Central memory CD8-positive, alpha-beta T cell (primary cell): ENCODE results near the gene SEC61G.

Experiments used
- ATAC-seq: fragments of 150-1000 bp; cut with Tn5 transposase; replicated peaks from 2 replicates; pipeline ENCODE4 v1.10.0; 2022; ENCODE audit warnings: mild to moderate bottlenecking, moderate FRiP score, moderate number of reproducible peaks; ENCODE audit not compliant: poor library complexity, severe bottlenecking; ENCODE audit errors: extremely low read depth
- DNase-seq, 2 donors: peaks; one replicate each; pipeline ENCODE4 v3.0.0; 2021; ENCODE audit warnings: low spot score in 2 of 2
- H3K27ac Mint-ChIP-seq: one replicate; pipeline ENCODE4 v1.8.0; 2022; ENCODE audit warnings: low read depth, mild to moderate bottlenecking, moderate library complexity, mixed read lengths
- H3K27me3 Mint-ChIP-seq: one replicate; pipeline ENCODE4 v1.8.0; 2022; ENCODE audit warnings: mixed read lengths
- H3K36me3 Mint-ChIP-seq: one replicate; pipeline ENCODE4 v1.8.0; 2022; ENCODE audit warnings: mild to moderate bottlenecking, moderate library complexity, mixed read lengths; ENCODE audit not compliant: insufficient read depth
- H3K4me1 Mint-ChIP-seq: one replicate; pipeline ENCODE4 v1.8.0; 2022; ENCODE audit warnings: mixed read lengths
- H3K4me3 Mint-ChIP-seq: one replicate; pipeline ENCODE4 v1.8.0; 2022; ENCODE audit warnings: mild to moderate bottlenecking, moderate library complexity, mixed read lengths
- H3K9me3 Mint-ChIP-seq: one replicate; pipeline ENCODE4 v1.8.0; 2022; ENCODE audit warnings: mixed read lengths

Gene SEC61G

GRCh38 chr7:54758702-54759592, at the start of gene SEC61G:
Gene SEC61G (minus strand): TSS chr7:54759211. CDS start chr7:54757588, 1,623 bp downstream.
- Mint-ChIP-seq H3K27me3 (no peaks in the 10 kb centered on the region), H3K4me1 (peaks cover 30% of the 10 kb centered on the region), H3K36me3 (peaks cover 16% of the 10 kb centered on the region), H3K9me3 (no peaks in the 10 kb centered on the region), H3K27ac (peak within 1 kb of the TSS; percentile 94), H3K4me3 (peak within 1 kb of the TSS; percentile 94)
- ATAC-seq (peak; percentile 98), DNase-seq (peak; percentile 91 to 95)

GRCh38 chr7:54802841-54803240, 43.8 kb upstream of the SEC61G start:
- ATAC-seq: no peak
- DNase-seq: no peak
- Mint-ChIP-seq H3K4me3 (no peak overlapping the region), H3K27ac (no peak overlapping the region), H3K9me3 (no peaks in the 10 kb centered on the region), H3K4me1 (no peaks in the 10 kb centered on the region), H3K36me3 (no peaks in the 10 kb centered on the region), H3K27me3 (peaks cover 34% of the 10 kb centered on the region)

GRCh38 chr7:54802114-54802513, 43.1 kb upstream of the SEC61G start:
- no peaks in the 10 kb centered on the region for H3K4me1 Mint-ChIP-seq
- H3K27ac Mint-ChIP-seq: no peak overlapping the region
- no peak for DNase-seq
- no peaks in the 10 kb centered on the region for H3K9me3 Mint-ChIP-seq
- no peak for ATAC-seq
- H3K36me3 Mint-ChIP-seq: no peaks in the 10 kb centered on the region
- no peak overlapping the region for H3K4me3 Mint-ChIP-seq
- H3K27me3 Mint-ChIP-seq: peaks cover 34% of the 10 kb centered on the region

- Mint-ChIP-seq H3K4me3 (no peak overlapping the region), H3K27me3 (peaks cover 34% of the 10 kb centered on the region), H3K4me1 (no peaks in the 10 kb centered on the region), H3K27ac (no peak overlapping the region), H3K36me3 (no peaks in the 10 kb centered on the region), H3K9me3 (no peaks in the 10 kb centered on the region)
- ATAC-seq (no peak), DNase-seq (no peak)
Observed at GRCh38 chr7:54799792-54800191, 40.8 kb upstream of the SEC61G start.

- Mint-ChIP-seq H3K4me1 (no peaks in the 10 kb centered on the region), H3K27ac (no peak overlapping the region), H3K36me3 (no peaks in the 10 kb centered on the region), H3K9me3 (no peaks in the 10 kb centered on the region), H3K27me3 (peaks cover 45% of the 10 kb centered on the region), H3K4me3 (no peak overlapping the region)
- ATAC-seq (no peak), DNase-seq (no peak)
Observed at GRCh38 chr7:54798530-54798929, 39.5 kb upstream of the SEC61G start.

- Mint-ChIP-seq H3K9me3 (no peaks in the 10 kb centered on the region), H3K4me3 (no peak overlapping the region), H3K36me3 (no peaks in the 10 kb centered on the region), H3K27me3 (peaks cover 52% of the 10 kb centered on the region), H3K27ac (no peak overlapping the region), H3K4me1 (no peaks in the 10 kb centered on the region)
- DNase-seq (no peak), ATAC-seq (no peak)
Observed at GRCh38 chr7:54796853-54797252, 37.8 kb upstream of the SEC61G start.

GRCh38 chr7:54796150-54796549, 37.1 kb upstream of the SEC61G start:
- H3K9me3 Mint-ChIP-seq: no peaks in the 10 kb centered on the region
- H3K36me3 Mint-ChIP-seq: no peaks in the 10 kb centered on the region
- no peaks in the 10 kb centered on the region for H3K4me1 Mint-ChIP-seq
- H3K27me3 Mint-ChIP-seq: peaks cover 53% of the 10 kb centered on the region
- DNase-seq: no peak
- no peak overlapping the region for H3K27ac Mint-ChIP-seq
- no peak for ATAC-seq
- H3K4me3 Mint-ChIP-seq: no peak overlapping the region

- Mint-ChIP-seq H3K27me3 (peaks cover 72% of the 10 kb centered on the region), H3K4me3 (no peak overlapping the region)
Observed at GRCh38 chr7:54792383-54792782, 33.4 kb upstream of the SEC61G start.

GRCh38 chr7:54788664-54789063, 29.7 kb upstream of the SEC61G start:
- no peak for ATAC-seq
- peaks cover 5% of the 10 kb centered on the region for H3K4me1 Mint-ChIP-seq
- H3K9me3 Mint-ChIP-seq: no peaks in the 10 kb centered on the region
- H3K27me3 Mint-ChIP-seq: peaks cover 91% of the 10 kb centered on the region
- H3K36me3 Mint-ChIP-seq: no peaks in the 10 kb centered on the region
- no peak overlapping the region for H3K27ac Mint-ChIP-seq
- no peak overlapping the region for H3K4me3 Mint-ChIP-seq
- no peak for DNase-seq

More at GRCh38 chr7:54792383-54792782, 33.4 kb upstream of the SEC61G start:
- DNase-seq (no peak), ATAC-seq (no peak)
- Mint-ChIP-seq H3K36me3 (no peaks in the 10 kb centered on the region), H3K9me3 (no peaks in the 10 kb centered on the region), H3K4me1 (peaks cover 5% of the 10 kb centered on the region), H3K27ac (no peak overlapping the region)

- no peak overlapping the region for H3K27ac Mint-ChIP-seq
Observed at GRCh38 chr7:54785261-54785660, 26.2 kb upstream of the SEC61G start.

GRCh38 chr7:54783952-54784351, 24.9 kb upstream of the SEC61G start:
- no peaks in the 10 kb centered on the region for H3K36me3 Mint-ChIP-seq
- DNase-seq: no peak
- no peak overlapping the region for H3K4me3 Mint-ChIP-seq
- H3K9me3 Mint-ChIP-seq: no peaks in the 10 kb centered on the region
- H3K4me1 Mint-ChIP-seq: peaks cover 3% of the 10 kb centered on the region
- no peak overlapping the region for H3K27ac Mint-ChIP-seq
- H3K27me3 Mint-ChIP-seq: peaks cover 63% of the 10 kb centered on the region
- no peak for ATAC-seq

More at GRCh38 chr7:54785261-54785660, 26.2 kb upstream of the SEC61G start:
- no peaks in the 10 kb centered on the region for H3K36me3 Mint-ChIP-seq
- H3K9me3 Mint-ChIP-seq: no peaks in the 10 kb centered on the region
- peaks cover 68% of the 10 kb centered on the region for H3K27me3 Mint-ChIP-seq
- ATAC-seq (no peak), DNase-seq (no peak)
- H3K4me1 Mint-ChIP-seq: peaks cover 5% of the 10 kb centered on the region
- H3K4me3 Mint-ChIP-seq: no peak overlapping the region

- no peaks in the 10 kb centered on the region for H3K4me1 Mint-ChIP-seq
- H3K36me3 Mint-ChIP-seq: no peaks in the 10 kb centered on the region
- ATAC-seq (no peak), DNase-seq (no peak)
- H3K4me3 Mint-ChIP-seq: no peak overlapping the region
- peaks cover 52% of the 10 kb centered on the region for H3K27me3 Mint-ChIP-seq
- no peaks in the 10 kb centered on the region for H3K9me3 Mint-ChIP-seq
- no peak overlapping the region for H3K27ac Mint-ChIP-seq
Observed at GRCh38 chr7:54782829-54783228, 23.8 kb upstream of the SEC61G start.

- peaks cover 47% of the 10 kb centered on the region for H3K27me3 Mint-ChIP-seq
- H3K36me3 Mint-ChIP-seq: no peaks in the 10 kb centered on the region
- ATAC-seq (no peak), DNase-seq (no peak)
- no peaks in the 10 kb centered on the region for H3K4me1 Mint-ChIP-seq
- no peak overlapping the region for H3K4me3 Mint-ChIP-seq
- H3K9me3 Mint-ChIP-seq: peaks cover under 1% of the 10 kb centered on the region
- no peak overlapping the region for H3K27ac Mint-ChIP-seq
Observed at GRCh38 chr7:54782314-54782713, 23.3 kb upstream of the SEC61G start.
